Mucosa of descending colon (tissue), 3 donors: Measurements from ENCODE around the gene MYO3B. TPM values are rescaled to one million over a fixed set of nuclear protein-coding genes. Genes with fewer than 3 reads are reported as not detected.

ENCODE experiments used
- ATAC-seq: fragments of 200-7000 bp; cut with Tn5 transposase; one replicate; pipeline ENCODE4 v1.9.1; 2020; ENCODE audit warnings: mild to moderate bottlenecking, moderate library complexity
- DNase-seq, 3 donors: peaks; one replicate each; pipeline ENCODE4 v3.0.0-alpha.2; 2020
- H3K36me3 ChIP-seq: fragments of 200-600 bp; one replicate; pipeline ENCODE4 v1.8.0; 2021; ENCODE audit warnings: low read depth, mild to moderate bottlenecking
- H3K4me1 ChIP-seq: fragments of 200-600 bp; one replicate; pipeline ENCODE4 v1.8.0; 2021; ENCODE audit warnings: low read depth, mild to moderate bottlenecking
- H3K4me3 ChIP-seq: fragments of 200-600 bp; one replicate; pipeline ENCODE4 v1.8.0; 2021; ENCODE audit warnings: mild to moderate bottlenecking
- H3K9me3 ChIP-seq: fragments of 200-600 bp; one replicate; pipeline ENCODE4 v1.8.0; 2021; ENCODE audit warnings: mild to moderate bottlenecking
- CTCF ChIP-seq: fragments of 200-600 bp; IDR thresholded peaks from one replicate; pipeline ENCODE4 v1.8.0; 2022; ENCODE audit warnings: antibody characterized with exemption, mild to moderate bottlenecking
- intact Hi-C, 2 donors: fragments of 100-400 bp; cut with DNase I in 1 of 2; cut with micrococcal nuclease in 1 of 2; formaldehyde crosslinking; loops; one replicate each; pipeline versions ENCODE4 v1.11.0 to v1.11.1; 2022; cut with DNase I, micrococcal nuclease
- total RNA-seq, 3 donors: library from RNA; stranded (reverse); fragmentation: NEBNext Ultra II Directional in 2 of 3; extraction: Animal tissue kit (Norgen Biotek cat#: 25700) in 2 of 3; gene quantifications; one replicate each; pipeline versions ENCODE4 v1.2.1 to v1.2.4, GENCODE V29; 2021 to 2023
- donor health status: DM: no; HTN: no; CAD: no; lungs with moderate emphysema.
- donor health status: DM: no; HTN: no; CAD: no.
- donor health status: DM: no; HTN: yes; CAD: no.

MYO3B gene
- total RNA-seq, 3 donors from 2014 or later = 0.06 to 0.39 (median 0.09) TPM

GRCh38 chr2:170227507-170227947 is 49.6 kb downstream of the MYO3B start:
- H3K9me3 ChIP-seq = no peaks in the 10 kb centered on the region

GRCh38 chr2:170227951-170228350 is 50.0 kb downstream of the MYO3B start:
- ATAC-seq = no peak
- no peaks in the 10 kb centered on the region for H3K4me1 ChIP-seq
- H3K36me3 ChIP-seq = no peaks in the 10 kb centered on the region
- DNase-seq = no peak
- intact Hi-C loops = no loop called here
- no peaks in the 10 kb centered on the region for H3K9me3 ChIP-seq
- H3K4me3 ChIP-seq = no peak overlapping the region
- TF ChIP-seq CTCF = no peak

More at GRCh38 chr2:170227507-170227947, 49.6 kb downstream of the MYO3B start:
- H3K4me3 ChIP-seq = no peak overlapping the region
- TF ChIP-seq CTCF = no peak
- ATAC-seq (no peak), DNase-seq (no peak)
- no peaks in the 10 kb centered on the region for H3K4me1 ChIP-seq
- intact Hi-C loops = no loop called here
- H3K36me3 ChIP-seq = no peaks in the 10 kb centered on the region

- intact Hi-C loops = no loop called here
- no peaks in the 10 kb centered on the region for H3K36me3 ChIP-seq
- no peak for DNase-seq
- no peak for TF ChIP-seq CTCF
- no peaks in the 10 kb centered on the region for H3K4me1 ChIP-seq
- H3K4me3 ChIP-seq = no peak overlapping the region
- ATAC-seq = no peak
- H3K9me3 ChIP-seq = no peaks in the 10 kb centered on the region
Measured at GRCh38 chr2:170228429-170228828, 50.5 kb downstream of the MYO3B start.

- no peak for ATAC-seq
- intact Hi-C loops = no loop called here
- Histone ChIP-seq H3K36me3 (no peaks in the 10 kb centered on the region), H3K4me1 (no peaks in the 10 kb centered on the region), H3K4me3 (no peak overlapping the region), H3K9me3 (no peaks in the 10 kb centered on the region)
- no peak for TF ChIP-seq CTCF
- DNase-seq = no peak
Measured at GRCh38 chr2:170229125-170229524, 51.2 kb downstream of the MYO3B start.

- H3K9me3 ChIP-seq = no peaks in the 10 kb centered on the region
- ATAC-seq (no peak), DNase-seq (no peak)
- no peak for TF ChIP-seq CTCF
- no peaks in the 10 kb centered on the region for H3K36me3 ChIP-seq
- no peaks in the 10 kb centered on the region for H3K4me1 ChIP-seq
- H3K4me3 ChIP-seq = no peak overlapping the region
- intact Hi-C loops = loop anchor here in 1 of 2 donors (10.0 kb wide), 1 partner anchor 585 kb away; the partner anchor contains the start of gene GAD1
Measured at GRCh38 chr2:170229744-170230143, 51.8 kb downstream of the MYO3B start.
